ENCODE measurements around the gene POLR3GL. TPM values are rescaled to one million over a fixed set of nuclear protein-coding genes. Genes with fewer than 3 reads are reported as not detected.

The POLR3GL gene
- total and polyA plus RNA-seq, 2 experiments from 2014 or later: 43.4 to 65.1 TPM

GRCh38 chr1:145995148-145995881, 30.8 kb downstream of the POLR3GL start:
- no peak for TF ChIP-seq CTCF (IDR thresholded peaks at IDR 0.05; ENCODE audit: low read depth, low read length)
- H3K4me3 ChIP-seq: peak overlapping the region; percentile 98
- peaks cover 30% of the 10 kb centered on the region for H3K36me3 ChIP-seq
- peaks cover 36% of the 10 kb centered on the region for H3K4me1 ChIP-seq (ENCODE audit: low read depth)
- peak overlapping the region; percentile 92 for H3K27ac ChIP-seq
- DNase-seq (ENCODE audit: low read depth in 1 of 2, low spot score in 1 of 2): no peak
- H3K27me3 ChIP-seq: no peaks in the 10 kb centered on the region
- H3K9me3 ChIP-seq (ENCODE audit: low read depth): no peaks in the 10 kb centered on the region

- peak overlapping the region; percentile 98 for H3K4me3 ChIP-seq
- no peaks in the 10 kb centered on the region for H3K9me3 ChIP-seq (ENCODE audit: low read depth)
- H3K27ac ChIP-seq: peak overlapping the region; percentile 92
- DNase-seq (ENCODE audit: low read depth in 1 of 2, low spot score in 1 of 2): peak in 1 of 2 donors; percentile 39
- peaks cover 30% of the 10 kb centered on the region for H3K36me3 ChIP-seq
- H3K27me3 ChIP-seq: no peaks in the 10 kb centered on the region
- peaks cover 36% of the 10 kb centered on the region for H3K4me1 ChIP-seq (ENCODE audit: low read depth)
- no peak for TF ChIP-seq CTCF (IDR thresholded peaks at IDR 0.05; ENCODE audit: low read depth, low read length)
Observed at GRCh38 chr1:145995964-145996432, 31.5 kb downstream of the POLR3GL start.

GRCh38 chr1:145996433-145997015, 32.0 kb downstream of the POLR3GL start, which contains the start of gene TXNIP:
Gene TXNIP, minus strand, starts transcription at chr1:145996579. Its CDS starts 313 bp downstream, at chr1:145996266.
- Histone ChIP-seq H3K4me1 (ENCODE audit: low read depth) (peaks cover 36% of the 10 kb centered on the region), H3K27me3 (no peaks in the 10 kb centered on the region), H3K36me3 (peaks cover 30% of the 10 kb centered on the region), H3K4me3 (peak within 1 kb of the TSS; percentile 98), H3K9me3 (ENCODE audit: low read depth) (no peaks in the 10 kb centered on the region), H3K27ac (peak within 1 kb of the TSS; percentile 92)
- DNase-seq (ENCODE audit: low read depth in 1 of 2, low spot score in 1 of 2): peak; percentile 99
- TF ChIP-seq CTCF (IDR thresholded peaks at IDR 0.05; ENCODE audit: low read depth, low read length): no peak

DNA sequence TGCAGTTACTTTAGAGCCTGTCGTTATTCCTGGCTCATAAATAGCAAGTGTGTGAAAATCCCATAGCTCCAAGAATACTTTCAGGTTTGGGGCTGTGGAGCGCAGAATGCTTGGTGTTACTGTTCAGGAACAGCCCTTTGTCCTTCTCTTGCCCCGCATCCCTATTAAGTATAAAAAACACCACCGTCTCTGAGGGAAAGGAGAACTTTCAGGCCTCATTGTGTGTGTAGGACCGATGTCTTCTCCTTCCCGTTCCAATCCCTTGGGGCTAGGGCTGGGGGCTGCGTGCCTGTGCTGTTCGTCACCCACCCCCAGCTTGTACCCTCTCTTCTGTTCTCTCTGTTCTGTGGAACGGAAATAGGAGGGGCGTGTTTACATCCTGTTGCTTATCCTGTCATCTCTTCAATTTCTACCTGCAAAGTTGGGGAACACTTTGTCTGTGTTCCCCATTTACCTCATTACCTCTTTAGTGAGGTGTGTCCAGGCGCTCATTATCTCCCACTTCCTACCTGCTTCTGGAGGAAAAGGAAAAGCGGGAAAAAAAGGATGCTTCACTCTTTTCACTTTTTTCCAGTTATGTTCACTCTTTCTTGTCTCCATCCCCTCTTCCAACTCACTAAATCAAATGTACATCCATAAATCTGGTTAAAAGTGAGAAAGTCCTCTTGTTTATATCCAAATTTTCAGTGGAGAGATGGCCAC, 32.7 kb downstream of the POLR3GL start:
- no peak for TF ChIP-seq CTCF (IDR thresholded peaks at IDR 0.05; ENCODE audit: low read depth, low read length)
- H3K27ac ChIP-seq: peak overlapping the region; percentile 92

DNA sequence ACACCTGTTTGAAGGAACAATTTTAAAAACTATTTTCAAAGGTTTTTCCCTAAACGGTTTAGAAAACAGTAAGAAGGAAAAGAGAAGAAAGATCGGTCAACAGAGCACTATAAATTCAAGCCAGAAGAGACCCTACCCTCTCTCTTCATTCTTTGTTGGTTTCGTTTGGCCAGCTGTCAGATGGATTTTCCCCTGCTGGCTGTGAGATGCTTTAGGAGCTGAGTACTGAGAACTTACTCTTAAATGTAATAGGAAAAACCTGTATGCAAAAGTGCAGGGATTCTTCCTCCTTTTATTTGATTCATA, 33.2 kb downstream of the POLR3GL start:
- no peaks in the 10 kb centered on the region for H3K27me3 ChIP-seq
- H3K36me3 ChIP-seq: peaks cover 27% of the 10 kb centered on the region
- peak overlapping the region; percentile 98 for H3K4me3 ChIP-seq
- H3K27ac ChIP-seq: peak overlapping the region; percentile 92
- peaks cover 33% of the 10 kb centered on the region for H3K4me1 ChIP-seq (ENCODE audit: low read depth)
- no peaks in the 10 kb centered on the region for H3K9me3 ChIP-seq (ENCODE audit: low read depth)
- no peak for TF ChIP-seq CTCF (IDR thresholded peaks at IDR 0.05; ENCODE audit: low read depth, low read length)
- DNase-seq (ENCODE audit: low read depth in 1 of 2, low spot score in 1 of 2): no peak

More for the DNA sequence above, 32.7 kb downstream of the POLR3GL start:
- Histone ChIP-seq H3K4me3 (peak overlapping the region; percentile 98), H3K27me3 (no peaks in the 10 kb centered on the region), H3K36me3 (peaks cover 30% of the 10 kb centered on the region), H3K4me1 (ENCODE audit: low read depth) (peaks cover 36% of the 10 kb centered on the region), H3K9me3 (ENCODE audit: low read depth) (no peaks in the 10 kb centered on the region)
- DNase-seq (ENCODE audit: low read depth in 1 of 2, low spot score in 1 of 2): no peak

Data from cardiac muscle cell (in vitro differentiated cells and primary cell).